H1 (cell line): ENCODE measurements around the gene ZBTB22. TPM values are rescaled to one million over a fixed set of nuclear protein-coding genes. Genes with fewer than 3 reads are reported as not detected.
A peak's percentile ranks its signal among the peaks of the same experiment; 100 is the strongest.

Experiments used
- BACH1 ChIP-seq: IDR thresholded peaks from 2 replicates; pipeline ENCODE4 v1.6.1; 2012; ENCODE audit warnings: low read length, improper control_type of control experiment
- BCL11A ChIP-seq, 2 experiments: IDR thresholded peaks; one replicate each; pipeline ENCODE4 v1.6.1; 2011; ENCODE audit warnings: low read depth in 2 of 2, low read length in 2 of 2, mild to moderate bottlenecking in 2 of 2
- CBX5 ChIP-seq: fragments of 300-800, 300-1000 bp; sonication (generic); IDR thresholded peaks from 2 replicates; pipeline ENCODE4 v1.7.1; 2016; ENCODE audit warnings: antibody characterized with exemption, low read length, low read depth
- CBX8 ChIP-seq: fragments of 300-800, 300-1000 bp; sonication (generic); IDR thresholded peaks from 2 replicates; pipeline ENCODE4 v1.7.1; 2016; ENCODE audit warnings: low read depth, low read length, borderline replicate concordance
- CHD1 ChIP-seq: IDR thresholded peaks from 2 replicates; pipeline ENCODE4 v1.6.1; 2012; ENCODE audit warnings: low read depth, low read length, improper control_type of control experiment
- CHD2 ChIP-seq: IDR thresholded peaks from 2 replicates; pipeline ENCODE4 v1.6.1; 2012; ENCODE audit warnings: low read length, improper control_type of control experiment
- EP300 ChIP-seq, 2 experiments: IDR thresholded peaks; 1 replicate in 1 of 2; 2 replicates in 1 of 2; pipeline ENCODE4 v1.6.1; 2011 to 2012; ENCODE audit warnings: low read depth in 2 of 2, low read length in 2 of 2, mild to moderate bottlenecking in 2 of 2, borderline replicate concordance in 1 of 2, inconsistent platforms in 1 of 2, moderate library complexity in 1 of 2
- HDAC2 ChIP-seq, 2 experiments: fragments of 300-600 bp in 1 of 2; sonication (generic) in 1 of 2; IDR thresholded peaks; 2 replicates each; pipeline ENCODE4 v1.6.1; 2011 to 2012; ENCODE audit warnings: low read depth in 2 of 2, low read length in 2 of 2, mild to moderate bottlenecking in 2 of 2, moderate library complexity in 2 of 2, borderline replicate concordance in 1 of 2, inconsistent platforms in 1 of 2
- POLR2A ChIP-seq, 2 experiments: IDR thresholded peaks; 1 replicate in 1 of 2; 2 replicates in 1 of 2; pipeline ENCODE4 v1.6.1; 2011; ENCODE audit warnings: low read depth in 2 of 2, low read length in 2 of 2, mild to moderate bottlenecking in 2 of 2; ENCODE audit errors: control extremely low read depth in 1 of 2
- POU5F1 ChIP-seq: IDR thresholded peaks from 2 replicates; pipeline ENCODE4 v1.6.1; 2011; ENCODE audit warnings: low read depth, mild to moderate bottlenecking, low read length, moderate library complexity
- RAD21 ChIP-seq, 2 experiments: IDR thresholded peaks in 1 of 2; conservative IDR thresholded peaks in 1 of 2; 2 replicates each; pipeline ENCODE4 v1.6.1; 2011; ENCODE audit warnings: low read depth in 2 of 2, low read length in 2 of 2, improper control_type of control experiment in 1 of 2, inconsistent platforms in 1 of 2, mild to moderate bottlenecking in 1 of 2, moderate library complexity in 1 of 2
- RBBP5 ChIP-seq: IDR thresholded peaks from 2 replicates; pipeline ENCODE4 v1.7.1; 2012; ENCODE audit warnings: low read depth, mild to moderate bottlenecking, inconsistent platforms, low read length, moderate library complexity, borderline replicate concordance
- RNF2 ChIP-seq: fragments of 200-900, 300-1000 bp; sonication (generic); IDR thresholded peaks from 2 replicates; pipeline ENCODE4 v1.7.1; 2016; ENCODE audit warnings: borderline replicate concordance, low read depth, mild to moderate bottlenecking, antibody characterized with exemption, low read length; ENCODE audit not compliant: poor library complexity, severe bottlenecking; ENCODE audit errors: missing control alignments
- RXRA ChIP-seq: IDR thresholded peaks from 2 replicates; pipeline ENCODE4 v1.6.1; 2011; ENCODE audit warnings: low read depth, mild to moderate bottlenecking, low read length, moderate library complexity; ENCODE audit not compliant: insufficient read depth
- SAP30 ChIP-seq: fragments of 300-600 bp; sonication (generic); IDR thresholded peaks from 2 replicates; pipeline ENCODE4 v1.7.1; 2012; ENCODE audit warnings: low read length, moderate library complexity, mild to moderate bottlenecking, inconsistent platforms; ENCODE audit not compliant: insufficient read depth, insufficient replicate concordance
- SIN3A ChIP-seq, 2 experiments: IDR thresholded peaks in 1 of 2; conservative IDR thresholded peaks in 1 of 2; 2 replicates each; pipeline ENCODE4 v1.6.1; 2011 to 2012; ENCODE audit warnings: low read length in 2 of 2, improper control_type of control experiment in 1 of 2, low read depth in 1 of 2, mild to moderate bottlenecking in 1 of 2
- SIRT6 ChIP-seq: IDR thresholded peaks from one replicate; pipeline ENCODE4 v1.7.1; 2012; ENCODE audit warnings: low read length, inconsistent platforms
- SP2 ChIP-seq: IDR thresholded peaks from 2 replicates; pipeline ENCODE4 v1.6.1; 2012; ENCODE audit warnings: mild to moderate bottlenecking, low read length, inconsistent platforms
- TAF7 ChIP-seq: optimal IDR thresholded peaks from 2 replicates; pipeline ENCODE3; 2011; ENCODE audit warnings: low read depth, mild to moderate bottlenecking, inconsistent platforms, low read length, moderate library complexity, borderline replicate concordance
- TBP ChIP-seq: IDR thresholded peaks from 2 replicates; pipeline ENCODE4 v1.6.1; 2011; ENCODE audit warnings: low read depth, low read length, improper control_type of control experiment
- YY1 ChIP-seq: IDR thresholded peaks from 2 replicates; pipeline ENCODE4 v1.6.1; 2011; ENCODE audit warnings: low read depth, mild to moderate bottlenecking, low read length
- polyA plus RNA-seq, 7 experiments: library from polyadenylated mRNA; depleted of rRNA in 3 of 7; stranded (reverse) in 5 of 7; unstranded in 2 of 7; fragments of >200 nt in 5 of 7; fragments of 200-250 nt in 2 of 7; gene quantifications; 1 replicate in 5 of 7; 2 replicates in 1 of 7; 4 replicates in 1 of 7; pipeline versions ENCODE4 v1.2.1 to v1.2.3, GENCODE V29; 2011 to 2013; ENCODE audit warnings: missing spikeins in 2 of 7, mixed read lengths in 2 of 7
- total RNA-seq: library from RNA; stranded (reverse); fragmentation: NEBNext Ultra II Directional; extraction: Animal tissue kit (Norgen Biotek cat#: 25700); gene quantifications from 2 replicates; pipeline ENCODE4 v1.2.1, GENCODE V29; 2021

ZBTB22 gene
- total and polyA plus RNA-seq, 2 of the 8 experiments (the other 6 are each of a cell fraction or from before 2014, with no cell fraction given) = 7.4 to 9.9 TPM

DNA sequence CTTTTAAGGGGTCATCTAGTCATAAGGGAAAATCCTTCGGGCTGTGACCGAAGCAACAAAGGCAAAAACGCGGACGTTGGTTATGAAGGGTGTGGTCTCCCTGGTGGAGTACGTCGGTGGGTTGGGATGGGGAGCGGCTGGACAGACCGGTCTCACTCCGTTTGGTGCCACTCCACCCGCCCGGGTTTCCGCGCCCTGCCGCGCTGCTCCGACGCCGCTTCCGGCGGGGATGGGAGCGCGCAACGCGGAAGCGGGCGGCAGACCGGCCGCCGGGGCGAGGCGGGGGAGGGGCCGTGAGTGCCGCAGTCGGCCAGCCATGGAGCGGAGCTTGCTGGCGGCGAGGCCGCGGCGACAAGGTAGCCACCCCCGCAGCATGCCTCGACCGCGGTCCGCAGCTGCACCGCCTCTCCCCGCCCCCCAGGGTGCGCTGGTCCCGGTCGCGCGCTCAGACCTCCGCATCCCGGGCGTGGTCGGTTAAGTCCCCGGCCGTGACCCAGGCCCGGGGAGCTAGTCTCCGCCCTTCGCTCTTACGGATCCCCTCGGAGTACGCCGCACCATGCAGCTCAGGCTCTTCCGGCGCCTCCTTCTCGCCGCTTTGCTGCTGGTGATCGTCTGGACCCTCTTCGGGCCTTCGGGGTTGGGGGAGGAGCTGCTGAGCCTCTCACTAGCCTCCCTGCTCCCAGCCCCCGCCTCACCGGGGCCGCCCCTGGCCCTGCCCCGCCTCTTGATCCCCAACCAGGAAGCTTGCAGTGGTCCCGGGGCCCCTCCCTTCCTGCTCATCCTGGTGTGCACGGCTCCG is 40.5 kb downstream of the ZBTB22 start, which contains the start of gene B3GALT4 (continued):
- TF ChIP-seq CHD1 (no peak), RBBP5 (peak; percentile 83; the same call in 1 of the 2 replicates), SAP30 (no peak), CBX8 (no peak), HDAC2 (IDR thresholded peaks at IDR 0.05; ENCODE audit: borderline replicate concordance in 1 of 2, low read depth in 2 of 2, low read length in 2 of 2) (0 out of 4 replicates have a peak, but pooled peaks of 1 of the 2 experiments have one; percentile 17), BACH1 (no peak), BCL11A (IDR thresholded peaks at IDR 0.05; ENCODE audit: low read depth in 2 of 2, low read length in 2 of 2) (no peak), RAD21 (IDR thresholded peaks at IDR 0.05 in 1 of 2, conservative IDR thresholded peaks at IDR 0.05 in 1 of 2; ENCODE audit: low read depth in 2 of 2, low read length in 2 of 2) (0 out of 4 replicates have a peak, but pooled peaks of 1 of the 2 experiments have one; percentile 19), POLR2A (IDR thresholded peaks at IDR 0.05; ENCODE audit: control extremely low read depth in 1 of 2, low read depth in 2 of 2, low read length in 2 of 2) (peak in 1 of 2 experiments; percentile 93; a peak in 2 of 3 replicates), RXRA (no peak), TBP (peak; percentile 33; the same call in 1 of the 2 replicates), CHD2 (no peak), CBX5 (no peak), EP300 (IDR thresholded peaks at IDR 0.05; ENCODE audit: borderline replicate concordance in 1 of 2, low read depth in 2 of 2, low read length in 2 of 2) (0 out of 3 replicates have a peak, but pooled peaks of 1 of the 2 experiments have one; percentile 23), YY1 (peak; percentile 73; the same call in 1 of the 2 replicates), POU5F1 (no peak), SIRT6 (no peak), RNF2 (no peak), SP2 (no peak), TAF7 (peak; percentile 63), SIN3A (conservative IDR thresholded peaks at IDR 0.05 in 1 of 2, IDR thresholded peaks at IDR 0.05 in 1 of 2; ENCODE audit: low read depth in 1 of 2, low read length in 2 of 2) (peak; percentile 32 to 77; a peak in 2 of 4 replicates)
- TF ChIP-seq, all 59 proteins: peak for 20
